ENCODE measurements around the gene RNF121.

RNF121 gene

GRCh38 chr11:71976551-71976950, 47.7 kb downstream of the RNF121 start:
- Histone ChIP-seq H3K9me3 (ENCODE audit: control extremely low read depth in 1 of 5, control insufficient read depth in 4 of 5, insufficient read depth in 2 of 5, low read depth in 1 of 5, low read length in 4 of 5) (no peaks in the 10 kb centered on the region), H3K27ac (ENCODE audit: insufficient read depth in 1 of 2, low read depth in 1 of 2, low read length in 2 of 2, poor library complexity in 1 of 2, severe bottlenecking in 2 of 2) (no peak overlapping the region), H3K27me3 (replicated peaks in 2 of 5; ENCODE audit: control insufficient read depth in 4 of 5, insufficient read depth in 5 of 5, low read length in 4 of 5) (no peaks in the 10 kb centered on the region), H3K4me1 (ENCODE audit: control extremely low read depth in 1 of 4, control insufficient read depth in 4 of 4, insufficient read depth in 4 of 4, low read length in 3 of 4) (peaks cover 10 to 25% (median 21%) of the 10 kb centered on the region in 4 experiments), H3K4me3 (ENCODE audit: control insufficient read depth in 1 of 7, extremely low read depth in 1 of 7, insufficient read depth in 4 of 7, low read depth in 2 of 7, low read length in 6 of 7) (peak overlapping the region in 1 of 7 experiments; percentile 4), H3K36me3 (ENCODE audit: control insufficient read depth in 4 of 4, insufficient read depth in 4 of 4, low read length in 3 of 4) (peaks cover 5 to 9% (median 7%) of the 10 kb centered on the region in 4 experiments)
- ChIA-PET CTCF (interaction anchor here (0.6 to 8.0 kb wide), 22 partner anchors 8 to 539 kb away, joined by 3 to 130 read pairs (median 4); partner anchors contain the start of genes IL18BP, RNF121 and XNDC1N), POLR2A (no interaction called here)
- peak in 2 of 3 donors; percentile 49 to 55 for DNase-seq
- 95% methylated on average over 5 of the region's 5 CpGs for WGBS (ENCODE audit: insufficient coverage)

DNA sequence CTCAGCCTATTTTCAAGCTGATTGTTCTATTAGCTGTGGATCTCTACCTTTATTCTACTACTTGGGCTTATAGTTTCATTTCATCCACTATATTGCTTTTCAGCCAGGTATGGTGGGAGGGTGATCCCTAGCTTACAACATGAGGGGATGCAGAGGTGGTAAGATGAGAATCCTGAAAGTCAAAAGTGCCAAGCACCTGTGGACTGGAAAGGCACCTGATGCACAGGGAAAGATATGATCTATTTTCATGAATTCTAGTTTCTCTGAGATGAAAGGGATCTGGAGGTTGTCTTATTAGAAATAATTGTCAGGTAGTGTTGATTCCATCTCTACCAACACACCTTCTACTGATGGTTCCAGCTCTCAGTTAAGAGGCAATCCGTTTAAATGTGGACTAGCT, 48.2 kb downstream of the RNF121 start:
- POLR2A ChIA-PET = no interaction called here
- no CpG with 5 or more reads among the region's 1 CpG for WGBS (ENCODE audit: insufficient coverage)

GRCh38 chr11:71977743-71978418, 49.0 kb downstream of the RNF121 start:
- no peaks in the 10 kb centered on the region for H3K27me3 ChIP-seq (replicated peaks in 2 of 5; ENCODE audit: control insufficient read depth in 4 of 5, insufficient read depth in 5 of 5, low read length in 4 of 5)
- peak; percentile 68 to 92 (median 88) for DNase-seq
- H3K4me1 ChIP-seq (ENCODE audit: control extremely low read depth in 1 of 4, control insufficient read depth in 4 of 4, insufficient read depth in 4 of 4, low read length in 3 of 4) = peaks cover 10 to 25% (median 21%) of the 10 kb centered on the region in 4 experiments
- ChIA-PET POLR2A (no interaction called here), CTCF (interaction anchor here (0.6 to 8.0 kb wide), 32 partner anchors 8 to 457 kb away, joined by 3 to 130 read pairs (median 4); partner anchors contain the start of genes CLPB, IL18BP, RNF121 and XNDC1N)
- WGBS (ENCODE audit: insufficient coverage) = 48% methylated on average over 6 of the region's 7 CpGs
- peaks cover 6 to 15% (median 6%) of the 10 kb centered on the region in 4 experiments for H3K36me3 ChIP-seq (ENCODE audit: control insufficient read depth in 4 of 4, insufficient read depth in 4 of 4, low read length in 3 of 4)
- H3K4me3 ChIP-seq (ENCODE audit: control insufficient read depth in 1 of 7, extremely low read depth in 1 of 7, insufficient read depth in 4 of 7, low read depth in 2 of 7, low read length in 6 of 7) = no peak overlapping the region
- H3K27ac ChIP-seq (ENCODE audit: insufficient read depth in 1 of 2, low read depth in 1 of 2, low read length in 2 of 2, poor library complexity in 1 of 2, severe bottlenecking in 2 of 2) = peak overlapping the region in 1 of 2 experiments; percentile 35
- no peaks in the 10 kb centered on the region for H3K9me3 ChIP-seq (ENCODE audit: control extremely low read depth in 1 of 5, control insufficient read depth in 4 of 5, insufficient read depth in 2 of 5, low read depth in 1 of 5, low read length in 4 of 5)

More for the DNA sequence above, 48.2 kb downstream of the RNF121 start:
- peaks cover 3 to 11% (median 8%) of the 10 kb centered on the region in 4 experiments for H3K36me3 ChIP-seq (ENCODE audit: control insufficient read depth in 4 of 4, insufficient read depth in 4 of 4, low read length in 3 of 4)
- H3K27me3 ChIP-seq (replicated peaks in 2 of 5; ENCODE audit: control insufficient read depth in 4 of 5, insufficient read depth in 5 of 5, low read length in 4 of 5) = no peaks in the 10 kb centered on the region
- H3K4me3 ChIP-seq (ENCODE audit: control insufficient read depth in 1 of 7, extremely low read depth in 1 of 7, insufficient read depth in 4 of 7, low read depth in 2 of 7, low read length in 6 of 7) = no peak overlapping the region
- H3K9me3 ChIP-seq (ENCODE audit: control extremely low read depth in 1 of 5, control insufficient read depth in 4 of 5, insufficient read depth in 2 of 5, low read depth in 1 of 5, low read length in 4 of 5) = no peaks in the 10 kb centered on the region
- DNase-seq = no peak
- CTCF ChIA-PET = interaction anchor here (0.8 to 8.0 kb wide), 25 partner anchors 9 to 434 kb away, joined by 3 to 130 read pairs (median 5); partner anchors contain the start of genes IL18BP, RNF121 and XNDC1N
- H3K27ac ChIP-seq (ENCODE audit: insufficient read depth in 1 of 2, low read depth in 1 of 2, low read length in 2 of 2, poor library complexity in 1 of 2, severe bottlenecking in 2 of 2) = no peak overlapping the region
- H3K4me1 ChIP-seq (ENCODE audit: control extremely low read depth in 1 of 4, control insufficient read depth in 4 of 4, insufficient read depth in 4 of 4, low read length in 3 of 4) = peaks cover 10 to 25% (median 21%) of the 10 kb centered on the region in 4 experiments

GRCh38 chr11:71979094-71979493, 50.2 kb downstream of the RNF121 start:
- H3K36me3 ChIP-seq (ENCODE audit: control insufficient read depth in 4 of 4, insufficient read depth in 4 of 4, low read length in 3 of 4) = peaks cover 6 to 23% (median 12%) of the 10 kb centered on the region in 4 experiments
- 94% methylated on average over 2 of the region's 4 CpGs for WGBS (ENCODE audit: insufficient coverage)
- CTCF ChIA-PET = interaction anchor here (0.7 to 8.0 kb wide), 13 partner anchors 8 to 211 kb away, joined by 3 to 130 read pairs (median 8); partner anchors contain the start of gene IL18BP
- H3K9me3 ChIP-seq (ENCODE audit: control extremely low read depth in 1 of 5, control insufficient read depth in 4 of 5, insufficient read depth in 2 of 5, low read depth in 1 of 5, low read length in 4 of 5) = no peaks in the 10 kb centered on the region
- no peak for DNase-seq
- peaks cover 10 to 25% (median 21%) of the 10 kb centered on the region in 4 experiments for H3K4me1 ChIP-seq (ENCODE audit: control extremely low read depth in 1 of 4, control insufficient read depth in 4 of 4, insufficient read depth in 4 of 4, low read length in 3 of 4)
- no peak overlapping the region for H3K27ac ChIP-seq (ENCODE audit: insufficient read depth in 1 of 2, low read depth in 1 of 2, low read length in 2 of 2, poor library complexity in 1 of 2, severe bottlenecking in 2 of 2)
- no peaks in the 10 kb centered on the region for H3K27me3 ChIP-seq (replicated peaks in 2 of 5; ENCODE audit: control insufficient read depth in 4 of 5, insufficient read depth in 5 of 5, low read length in 4 of 5)
- H3K4me3 ChIP-seq (ENCODE audit: control insufficient read depth in 1 of 7, extremely low read depth in 1 of 7, insufficient read depth in 4 of 7, low read depth in 2 of 7, low read length in 6 of 7) = no peak overlapping the region
- POLR2A ChIA-PET = no interaction called here

DNA sequence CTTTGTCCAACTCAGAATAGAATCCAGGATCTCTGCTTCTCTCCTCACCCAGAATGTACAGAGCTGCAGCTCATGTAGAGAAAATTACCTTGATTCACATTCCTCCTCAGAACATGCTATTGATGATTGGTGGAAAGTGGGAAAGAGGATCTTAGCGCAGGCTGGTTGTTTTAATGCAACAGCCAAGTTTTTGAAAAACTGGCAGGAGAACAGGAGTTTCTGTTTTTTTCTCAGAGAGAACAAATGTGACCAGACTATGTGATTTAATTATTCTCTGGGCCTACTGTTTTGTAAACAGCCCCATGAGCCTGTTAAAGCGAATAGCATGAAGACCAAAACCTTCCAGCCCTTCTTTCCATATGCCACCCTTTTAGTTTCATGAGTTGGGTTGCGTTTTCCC, 50.8 kb downstream of the RNF121 start:
- ChIA-PET POLR2A (no interaction called here), CTCF (interaction anchor here (1.0 to 8.0 kb wide), 6 partner anchors 9 to 111 kb away, joined by 4 to 130 read pairs (median 20); partner anchors contain the start of gene IL18BP)
- H3K4me3 ChIP-seq (ENCODE audit: control insufficient read depth in 1 of 7, extremely low read depth in 1 of 7, insufficient read depth in 4 of 7, low read depth in 2 of 7, low read length in 6 of 7) = no peak overlapping the region
- peaks cover 10 to 25% (median 21%) of the 10 kb centered on the region in 4 experiments for H3K4me1 ChIP-seq (ENCODE audit: control extremely low read depth in 1 of 4, control insufficient read depth in 4 of 4, insufficient read depth in 4 of 4, low read length in 3 of 4)
- H3K27ac ChIP-seq (ENCODE audit: insufficient read depth in 1 of 2, low read depth in 1 of 2, low read length in 2 of 2, poor library complexity in 1 of 2, severe bottlenecking in 2 of 2) = no peak overlapping the region
- no peak for DNase-seq
- no peaks in the 10 kb centered on the region for H3K9me3 ChIP-seq (ENCODE audit: control extremely low read depth in 1 of 5, control insufficient read depth in 4 of 5, insufficient read depth in 2 of 5, low read depth in 1 of 5, low read length in 4 of 5)
- 100% methylated on average over 1 of the region's 3 CpGs for WGBS (ENCODE audit: insufficient coverage)
- peaks cover 6 to 23% (median 11%) of the 10 kb centered on the region in 4 experiments for H3K36me3 ChIP-seq (ENCODE audit: control insufficient read depth in 4 of 4, insufficient read depth in 4 of 4, low read length in 3 of 4)
- no peaks in the 10 kb centered on the region for H3K27me3 ChIP-seq (replicated peaks in 2 of 5; ENCODE audit: control insufficient read depth in 4 of 5, insufficient read depth in 5 of 5, low read length in 4 of 5)

GRCh38 chr11:71986131-71986530, 57.3 kb downstream of the RNF121 start:
- ChIA-PET CTCF (interaction anchor here (0.6 to 8.7 kb wide), 9 partner anchors 9 to 54 kb away, joined by 3 to 67 read pairs (median 4); partner anchors contain the start of gene IL18BP), POLR2A (interaction anchor here (1.3 kb wide), 1 partner anchor 13 kb away, joined by 3 read pairs; the partner anchor contains the start of gene IL18BP)
- H3K36me3 ChIP-seq (ENCODE audit: control insufficient read depth in 4 of 4, insufficient read depth in 4 of 4, low read length in 3 of 4) = peaks cover 9 to 29% (median 10%) of the 10 kb centered on the region in 4 experiments
- WGBS (ENCODE audit: insufficient coverage) = no CpG with 5 or more reads among the region's 2 CpGs
- H3K27ac ChIP-seq (ENCODE audit: insufficient read depth in 1 of 2, low read depth in 1 of 2, low read length in 2 of 2, poor library complexity in 1 of 2, severe bottlenecking in 2 of 2) = peak overlapping the region in 1 of 2 experiments; percentile 37
- DNase-seq = peak in 2 of 3 donors; percentile 50 to 64
- H3K4me1 ChIP-seq (ENCODE audit: control extremely low read depth in 1 of 4, control insufficient read depth in 4 of 4, insufficient read depth in 4 of 4, low read length in 3 of 4) = peaks cover 0 to 17% (median 11%) of the 10 kb centered on the region in 4 experiments
- no peaks in the 10 kb centered on the region for H3K27me3 ChIP-seq (replicated peaks in 2 of 5; ENCODE audit: control insufficient read depth in 4 of 5, insufficient read depth in 5 of 5, low read length in 4 of 5)
- no peak overlapping the region for H3K4me3 ChIP-seq (ENCODE audit: control insufficient read depth in 1 of 7, extremely low read depth in 1 of 7, insufficient read depth in 4 of 7, low read depth in 2 of 7, low read length in 6 of 7)
- H3K9me3 ChIP-seq (ENCODE audit: control extremely low read depth in 1 of 5, control insufficient read depth in 4 of 5, insufficient read depth in 2 of 5, low read depth in 1 of 5, low read length in 4 of 5) = no peaks in the 10 kb centered on the region

Data from common myeloid progenitor, CD34-positive (primary cell).